NCI-H128 (cell line): ENCODE data around the gene PDE10A.

ENCODE experiments used
- DNase-seq: peaks from one replicate; lab custom pipeline; 2025; ENCODE audit not compliant: unreplicated experiment; lab: John Stamatoyannopoulos, UW

Gene PDE10A

GRCh38 chr6:165300422-165300936, 362.6 kb downstream of the PDE10A start:
- no peak for DNase-seq

GRCh38 chr6:165298875-165299274, 364.2 kb downstream of the PDE10A start:
- DNase-seq: no peak

GRCh38 chr6:165298402-165298801, 364.6 kb downstream of the PDE10A start:
- DNase-seq: no peak

- DNase-seq: no peak
Observed at GRCh38 chr6:165292657-165293056, 370.4 kb downstream of the PDE10A start.
